HL-60 (cell line): ENCODE results near the gene SPAG8.

Experiments used
- DNase-seq, 2 experiments: peaks; one replicate each; pipeline ENCODE4 v3.0.0-alpha.2; 2010 to 2020; ENCODE audit warnings: low read depth in 1 of 2, low spot score in 1 of 2
- H3K27ac ChIP-seq: fragments of 250-450 bp; sonication (Bioruptor Pico); replicated peaks from 2 replicates; pipeline ENCODE4 v1.5.1; 2020; ENCODE audit warnings: mild to moderate bottlenecking, moderate library complexity
- H3K27me3 ChIP-seq: fragments of 250-450 bp; sonication (Bioruptor Pico); 2 replicates; pipeline ENCODE4 v1.5.1; 2021; ENCODE audit warnings: mild to moderate bottlenecking, moderate library complexity; ENCODE audit not compliant: insufficient read depth, poor library complexity, severe bottlenecking
- H3K4me3 ChIP-seq: replicated peaks from 2 replicates; pipeline ENCODE4 v1.5.1; 2011; ENCODE audit warnings: mild to moderate bottlenecking, control low read depth, low read length; ENCODE audit not compliant: insufficient read depth
- GABPA ChIP-seq: IDR thresholded peaks from 2 replicates; pipeline ENCODE4 v1.6.1; 2012; ENCODE audit warnings: low read depth
- POLR2AphosphoS5 ChIP-seq: IDR thresholded peaks from 2 replicates; pipeline ENCODE4 v1.6.1; 2012; ENCODE audit warnings: low read depth
- SPI1 ChIP-seq: IDR thresholded peaks from 2 replicates; pipeline ENCODE4 v1.6.1; 2012; ENCODE audit warnings: low read depth, mild to moderate bottlenecking, borderline replicate concordance
- TF ChIP-seq, protein P1 (sequence below): IDR thresholded peaks from one replicate; pipeline ENCODE4 v1.5.1; 2011; ENCODE audit warnings: low read length, control low read depth, inconsistent platforms; ENCODE audit not compliant: insufficient read depth
- TF ChIP-seq, protein P2 (sequence below): IDR thresholded peaks from 2 replicates; pipeline ENCODE4 v1.6.1; 2012; ENCODE audit warnings: low read depth; ENCODE audit not compliant: insufficient replicate concordance

Gene SPAG8

DNA sequence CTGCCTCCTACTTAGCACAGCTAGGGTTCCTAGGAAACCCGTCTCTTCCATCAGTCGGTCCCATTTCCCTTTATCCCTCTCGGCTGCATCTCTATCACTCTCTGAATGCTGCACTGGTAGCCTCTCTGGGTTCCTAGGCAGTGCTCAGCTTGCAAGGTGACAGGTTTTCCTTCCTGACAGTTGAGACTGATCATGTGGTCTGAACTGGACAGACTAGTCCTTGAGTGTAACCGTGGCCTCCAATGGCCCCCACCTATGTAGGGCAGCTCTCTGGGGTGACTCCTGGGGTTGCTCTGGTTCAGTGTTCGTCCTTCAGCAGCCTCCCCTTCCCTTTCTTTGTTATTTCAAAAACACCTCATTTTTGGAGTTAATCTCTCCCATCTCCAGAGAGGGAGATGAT lies 20.8 kb upstream of the SPAG8 start:
- Histone ChIP-seq H3K27me3 (no peaks in the 10 kb centered on the region), H3K4me3 (no peak overlapping the region), H3K27ac (no peak overlapping the region)
- TF ChIP-seq SPI1 (no peak), GABPA (no peak), POLR2AphosphoS5 (no peak)
- TF ChIP-seq, protein P1, sequence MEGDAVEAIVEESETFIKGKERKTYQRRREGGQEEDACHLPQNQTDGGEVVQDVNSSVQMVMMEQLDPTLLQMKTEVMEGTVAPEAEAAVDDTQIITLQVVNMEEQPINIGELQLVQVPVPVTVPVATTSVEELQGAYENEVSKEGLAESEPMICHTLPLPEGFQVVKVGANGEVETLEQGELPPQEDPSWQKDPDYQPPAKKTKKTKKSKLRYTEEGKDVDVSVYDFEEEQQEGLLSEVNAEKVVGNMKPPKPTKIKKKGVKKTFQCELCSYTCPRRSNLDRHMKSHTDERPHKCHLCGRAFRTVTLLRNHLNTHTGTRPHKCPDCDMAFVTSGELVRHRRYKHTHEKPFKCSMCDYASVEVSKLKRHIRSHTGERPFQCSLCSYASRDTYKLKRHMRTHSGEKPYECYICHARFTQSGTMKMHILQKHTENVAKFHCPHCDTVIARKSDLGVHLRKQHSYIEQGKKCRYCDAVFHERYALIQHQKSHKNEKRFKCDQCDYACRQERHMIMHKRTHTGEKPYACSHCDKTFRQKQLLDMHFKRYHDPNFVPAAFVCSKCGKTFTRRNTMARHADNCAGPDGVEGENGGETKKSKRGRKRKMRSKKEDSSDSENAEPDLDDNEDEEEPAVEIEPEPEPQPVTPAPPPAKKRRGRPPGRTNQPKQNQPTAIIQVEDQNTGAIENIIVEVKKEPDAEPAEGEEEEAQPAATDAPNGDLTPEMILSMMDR, result no peak
- TF ChIP-seq, protein P2, sequence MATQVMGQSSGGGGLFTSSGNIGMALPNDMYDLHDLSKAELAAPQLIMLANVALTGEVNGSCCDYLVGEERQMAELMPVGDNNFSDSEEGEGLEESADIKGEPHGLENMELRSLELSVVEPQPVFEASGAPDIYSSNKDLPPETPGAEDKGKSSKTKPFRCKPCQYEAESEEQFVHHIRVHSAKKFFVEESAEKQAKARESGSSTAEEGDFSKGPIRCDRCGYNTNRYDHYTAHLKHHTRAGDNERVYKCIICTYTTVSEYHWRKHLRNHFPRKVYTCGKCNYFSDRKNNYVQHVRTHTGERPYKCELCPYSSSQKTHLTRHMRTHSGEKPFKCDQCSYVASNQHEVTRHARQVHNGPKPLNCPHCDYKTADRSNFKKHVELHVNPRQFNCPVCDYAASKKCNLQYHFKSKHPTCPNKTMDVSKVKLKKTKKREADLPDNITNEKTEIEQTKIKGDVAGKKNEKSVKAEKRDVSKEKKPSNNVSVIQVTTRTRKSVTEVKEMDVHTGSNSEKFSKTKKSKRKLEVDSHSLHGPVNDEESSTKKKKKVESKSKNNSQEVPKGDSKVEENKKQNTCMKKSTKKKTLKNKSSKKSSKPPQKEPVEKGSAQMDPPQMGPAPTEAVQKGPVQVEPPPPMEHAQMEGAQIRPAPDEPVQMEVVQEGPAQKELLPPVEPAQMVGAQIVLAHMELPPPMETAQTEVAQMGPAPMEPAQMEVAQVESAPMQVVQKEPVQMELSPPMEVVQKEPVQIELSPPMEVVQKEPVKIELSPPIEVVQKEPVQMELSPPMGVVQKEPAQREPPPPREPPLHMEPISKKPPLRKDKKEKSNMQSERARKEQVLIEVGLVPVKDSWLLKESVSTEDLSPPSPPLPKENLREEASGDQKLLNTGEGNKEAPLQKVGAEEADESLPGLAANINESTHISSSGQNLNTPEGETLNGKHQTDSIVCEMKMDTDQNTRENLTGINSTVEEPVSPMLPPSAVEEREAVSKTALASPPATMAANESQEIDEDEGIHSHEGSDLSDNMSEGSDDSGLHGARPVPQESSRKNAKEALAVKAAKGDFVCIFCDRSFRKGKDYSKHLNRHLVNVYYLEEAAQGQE, result no peak
- DNase-seq, result no peak

GRCh38 chr9:35831040-35831439 lies 19.0 kb upstream of the SPAG8 start:
- Histone ChIP-seq H3K27me3 (no peaks in the 10 kb centered on the region), H3K4me3 (no peak overlapping the region), H3K27ac (no peak overlapping the region)
- TF ChIP-seq, protein P2, result no peak
- TF ChIP-seq GABPA (no peak), POLR2AphosphoS5 (no peak), SPI1 (no peak)
- TF ChIP-seq, protein P1, result no peak
- DNase-seq, result no peak

GRCh38 chr9:35829764-35830096 lies 17.7 kb upstream of the SPAG8 start:
- Histone ChIP-seq H3K4me3 (peak overlapping the region; percentile 55; the same call in 1 of the 2 replicates), H3K27me3 (no peaks in the 10 kb centered on the region), H3K27ac (no peak overlapping the region)
- TF ChIP-seq POLR2AphosphoS5, result no peak
- TF ChIP-seq, protein P2, result no peak
- no peak for TF ChIP-seq SPI1
- TF ChIP-seq, protein P1, result no peak
- no peak for TF ChIP-seq GABPA
- DNase-seq, result no peak
